Upper lobe of left lung (tissue), 6 donors: ENCODE measurements around the gene SLC12A8. TPM values are rescaled to one million over a fixed set of nuclear protein-coding genes. Genes with fewer than 3 reads are reported as not detected.
A peak's percentile ranks its signal among the peaks of the same experiment; 100 is the strongest.

Experiments used
- ATAC-seq, 2 donors: fragments of 200-7000 bp; cut with Tn5 transposase; one replicate each; pipeline ENCODE4 v1.9.1; 2022; ENCODE audit warnings: mild to moderate bottlenecking in 2 of 2, moderate library complexity in 2 of 2; ENCODE audit not compliant: low FRiP score in 2 of 2
- DNase-seq, 2 donors: peaks; one replicate each; pipeline ENCODE4 v3.0.0-alpha.2; 2019 to 2020
- H3K27ac ChIP-seq, 4 donors: fragments of 200-600 bp; sonication (generic); one replicate each; pipeline ENCODE4 v1.5.1; 2016 to 2019
- H3K27me3 ChIP-seq, 4 donors: fragments of 200-600 bp; sonication (generic); one replicate each; pipeline ENCODE4 v1.5.1; 2017 to 2019
- H3K36me3 ChIP-seq, 4 donors: fragments of 200-600 bp; sonication (generic); one replicate each; pipeline ENCODE4 v1.5.1; 2016 to 2019
- H3K4me1 ChIP-seq, 4 donors: fragments of 200-600 bp; sonication (generic); one replicate each; pipeline ENCODE4 v1.5.1; 2018 to 2019
- H3K4me3 ChIP-seq, 4 donors: fragments of 200-600 bp; sonication (generic); one replicate each; pipeline ENCODE4 v1.5.1; 2017 to 2019; ENCODE audit warnings: mild to moderate bottlenecking in 2 of 4, moderate library complexity in 1 of 4
- H3K9me3 ChIP-seq, 4 donors: fragments of 200-600 bp; sonication (generic); one replicate each; pipeline ENCODE4 v1.5.1; 2018 to 2019
- EP300 ChIP-seq, 4 donors: sonication (generic); formaldehyde crosslinking; IDR thresholded peaks; one replicate each; pipeline ENCODE4 v1.5.1; 2017; ENCODE audit warnings: antibody characterized with exemption in 4 of 4, control low read depth in 2 of 4
- POLR2A ChIP-seq, 4 donors: fragments of 450-650 bp; IDR thresholded peaks; one replicate each; pipeline ENCODE4 v1.5.1; 2016 to 2017; ENCODE audit warnings: antibody characterized with exemption in 4 of 4, mild to moderate bottlenecking in 2 of 4
- POLR2AphosphoS5 ChIP-seq, 2 donors: sonication (generic); formaldehyde crosslinking; IDR thresholded peaks; one replicate each; pipeline ENCODE4 v1.5.1; 2017; ENCODE audit warnings: antibody characterized with exemption in 2 of 2
- WGBS, 2 donors: methylation state at CpG; one replicate each; pipeline ENCODE4 v1.1.5; 2017 to 2018; 5-methylcytosine and 5-hydroxymethylcytosine counted together
- total RNA-seq, 6 donors: library from RNA; depleted of rRNA in 4 of 6; stranded (reverse); fragments of >200 nt in 4 of 6; gene quantifications; one replicate each; pipeline versions ENCODE4 v1.1.0 to v1.2.1, GENCODE V29; 2016 to 2021
- TF ChIP-seq, protein P1 (sequence below), 6 experiments: fragments of 450-650 bp in 4 of 6; fragments of 200-600 bp in 2 of 6; sonication (generic) in 2 of 6; IDR thresholded peaks; one replicate each; pipeline ENCODE4 v1.5.1; 2016 to 2019; ENCODE audit warnings: antibody characterized with exemption in 6 of 6
- donor health status: DM: no; HTN: no; CAD: no; lungs with moderate emphysema.
- donor health status: DM: no; HTN: yes; CAD: no; lungs with severe emphysema.

The SLC12A8 gene, protein sequence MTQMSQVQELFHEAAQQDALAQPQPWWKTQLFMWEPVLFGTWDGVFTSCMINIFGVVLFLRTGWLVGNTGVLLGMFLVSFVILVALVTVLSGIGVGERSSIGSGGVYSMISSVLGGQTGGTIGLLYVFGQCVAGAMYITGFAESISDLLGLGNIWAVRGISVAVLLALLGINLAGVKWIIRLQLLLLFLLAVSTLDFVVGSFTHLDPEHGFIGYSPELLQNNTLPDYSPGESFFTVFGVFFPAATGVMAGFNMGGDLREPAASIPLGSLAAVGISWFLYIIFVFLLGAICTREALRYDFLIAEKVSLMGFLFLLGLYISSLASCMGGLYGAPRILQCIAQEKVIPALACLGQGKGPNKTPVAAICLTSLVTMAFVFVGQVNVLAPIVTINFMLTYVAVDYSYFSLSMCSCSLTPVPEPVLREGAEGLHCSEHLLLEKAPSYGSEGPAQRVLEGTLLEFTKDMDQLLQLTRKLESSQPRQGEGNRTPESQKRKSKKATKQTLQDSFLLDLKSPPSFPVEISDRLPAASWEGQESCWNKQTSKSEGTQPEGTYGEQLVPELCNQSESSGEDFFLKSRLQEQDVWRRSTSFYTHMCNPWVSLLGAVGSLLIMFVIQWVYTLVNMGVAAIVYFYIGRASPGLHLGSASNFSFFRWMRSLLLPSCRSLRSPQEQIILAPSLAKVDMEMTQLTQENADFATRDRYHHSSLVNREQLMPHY
- total RNA-seq = 10 to 100 TPM in 5 of 6 donors, 1 to 10 TPM in 1; 6.7 to 34.6 (median 15.0) TPM

DNA sequence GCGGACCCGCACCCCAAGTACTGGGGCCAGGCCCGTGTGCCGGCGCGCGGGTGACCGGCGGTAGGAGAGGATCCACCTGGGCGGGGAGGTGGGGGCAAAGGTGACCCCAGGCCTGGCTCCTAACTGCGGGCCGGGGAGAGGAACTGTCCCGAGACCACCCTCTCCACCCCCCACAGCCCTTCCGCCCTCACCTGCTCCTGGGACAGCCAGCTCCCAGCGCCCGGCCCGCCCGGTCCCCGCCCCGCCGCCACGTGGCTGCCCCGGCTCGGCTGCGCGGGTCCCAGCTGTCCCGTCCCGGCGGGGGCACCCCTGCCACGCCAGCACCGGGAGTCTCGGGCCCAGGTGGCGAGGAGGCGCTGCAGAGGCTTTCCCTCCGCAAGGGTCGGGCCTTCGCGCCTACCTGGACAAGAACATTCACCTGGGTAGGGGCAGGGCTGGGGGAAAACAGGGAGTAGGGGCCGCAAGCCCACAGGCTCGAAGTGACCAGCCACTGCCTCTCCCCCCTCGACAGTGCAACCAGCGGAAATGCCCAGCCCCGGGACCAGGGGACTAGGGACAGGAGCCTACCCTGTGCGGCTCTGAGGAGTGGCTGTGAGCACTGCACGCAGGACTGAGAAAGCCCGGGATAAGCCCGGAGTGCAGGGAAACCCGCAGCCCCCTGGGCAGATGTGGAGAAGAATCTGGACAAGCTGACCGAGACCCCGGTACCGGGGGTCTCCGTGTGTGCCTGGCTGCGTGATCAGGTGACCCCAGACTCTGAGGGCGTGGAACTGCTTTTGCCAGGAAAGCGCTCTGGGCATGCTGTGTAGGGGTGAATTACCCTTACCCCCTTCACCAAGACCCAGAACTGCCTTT is at the start of gene SLC12A8:
Gene SLC12A8, minus strand, starts transcription at position 240 of the 855 bp plus-strand sequence. CDS start 1,399 bp downstream, outside the sequence.
- Histone ChIP-seq H3K27ac (peak within 1 kb of the TSS in 2 of 4 donors; percentile 39 to 48), H3K4me3 (peak within 1 kb of the TSS; percentile 31 to 68 (median 63)), H3K4me1 (peaks cover 9 to 21% (median 15%) of the 10 kb centered on the region in 4 donors), H3K27me3 (peaks cover 0 to 17% (median 8%) of the 10 kb centered on the region in 4 donors), H3K36me3 (no peaks in the 10 kb centered on the region), H3K9me3 (no peaks in the 10 kb centered on the region)
- TF ChIP-seq, protein P1, sequence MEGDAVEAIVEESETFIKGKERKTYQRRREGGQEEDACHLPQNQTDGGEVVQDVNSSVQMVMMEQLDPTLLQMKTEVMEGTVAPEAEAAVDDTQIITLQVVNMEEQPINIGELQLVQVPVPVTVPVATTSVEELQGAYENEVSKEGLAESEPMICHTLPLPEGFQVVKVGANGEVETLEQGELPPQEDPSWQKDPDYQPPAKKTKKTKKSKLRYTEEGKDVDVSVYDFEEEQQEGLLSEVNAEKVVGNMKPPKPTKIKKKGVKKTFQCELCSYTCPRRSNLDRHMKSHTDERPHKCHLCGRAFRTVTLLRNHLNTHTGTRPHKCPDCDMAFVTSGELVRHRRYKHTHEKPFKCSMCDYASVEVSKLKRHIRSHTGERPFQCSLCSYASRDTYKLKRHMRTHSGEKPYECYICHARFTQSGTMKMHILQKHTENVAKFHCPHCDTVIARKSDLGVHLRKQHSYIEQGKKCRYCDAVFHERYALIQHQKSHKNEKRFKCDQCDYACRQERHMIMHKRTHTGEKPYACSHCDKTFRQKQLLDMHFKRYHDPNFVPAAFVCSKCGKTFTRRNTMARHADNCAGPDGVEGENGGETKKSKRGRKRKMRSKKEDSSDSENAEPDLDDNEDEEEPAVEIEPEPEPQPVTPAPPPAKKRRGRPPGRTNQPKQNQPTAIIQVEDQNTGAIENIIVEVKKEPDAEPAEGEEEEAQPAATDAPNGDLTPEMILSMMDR (IDR thresholded peaks at IDR 0.05) = no peak
- TF ChIP-seq POLR2A (IDR thresholded peaks at IDR 0.05) = no peak
- TF ChIP-seq EP300 (IDR thresholded peaks at IDR 0.05) = no peak
- TF ChIP-seq POLR2AphosphoS5 (IDR thresholded peaks at IDR 0.05) = no peak
- DNase-seq (peak; percentile 34 to 87), ATAC-seq (peak; percentile 54 to 59)
- WGBS, 2 donors = 20 to 35% methylated on average over 7 to 24 of the region's 55 CpGs

DNA sequence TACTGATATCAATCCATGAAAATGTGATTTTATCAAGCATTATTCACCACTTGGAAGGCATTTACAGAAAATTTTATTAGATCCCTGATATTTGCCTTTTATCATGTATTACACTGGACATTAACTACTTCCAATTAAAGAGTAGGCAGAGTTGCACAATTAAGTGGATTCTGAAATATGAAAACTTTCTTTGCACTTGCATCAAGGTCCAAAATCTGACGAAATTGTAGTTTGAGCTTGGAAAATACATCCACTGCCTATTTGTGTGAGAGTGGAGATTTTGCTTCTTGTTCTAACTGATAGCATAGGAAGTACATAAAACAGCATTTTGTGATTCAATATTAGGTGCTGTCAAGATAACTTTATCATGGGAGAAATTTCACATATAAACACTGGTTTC is 49.6 kb upstream of the SLC12A8 start:
- DNase-seq (no peak), ATAC-seq (no peak)
- Histone ChIP-seq H3K27ac (no peak overlapping the region), H3K4me1 (no peaks in the 10 kb centered on the region), H3K27me3 (no peaks in the 10 kb centered on the region), H3K36me3 (peaks cover 0 to 3% (median 0%) of the 10 kb centered on the region in 4 donors), H3K4me3 (no peak overlapping the region), H3K9me3 (no peaks in the 10 kb centered on the region)
- no peak for TF ChIP-seq POLR2A (IDR thresholded peaks at IDR 0.05)
- no peak for TF ChIP-seq EP300 (IDR thresholded peaks at IDR 0.05)
- TF ChIP-seq, protein P1 (IDR thresholded peaks at IDR 0.05) = no peak
- no peak for TF ChIP-seq POLR2AphosphoS5 (IDR thresholded peaks at IDR 0.05)
- 58 to 71% methylated on average over 1 of the region's 1 CpG for WGBS, 2 donors

DNA sequence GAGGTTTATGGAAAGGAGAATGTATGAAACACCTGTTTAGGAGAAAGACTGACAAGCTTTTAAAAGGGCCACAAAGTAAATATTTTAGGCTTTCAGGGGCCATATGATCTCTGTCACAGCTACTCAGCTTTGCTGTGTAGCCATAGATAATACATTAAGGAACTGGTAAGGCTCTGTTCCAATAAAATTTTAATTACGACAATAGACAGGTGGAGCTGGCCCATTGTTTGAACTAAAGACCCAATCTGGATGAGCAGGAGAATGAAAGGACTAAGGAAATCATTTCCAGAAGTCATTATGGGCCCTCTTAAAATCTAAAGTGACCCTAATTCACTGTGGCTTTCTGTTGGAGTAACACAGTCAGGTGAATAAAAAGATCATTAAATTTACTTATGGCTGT is 48.5 kb upstream of the SLC12A8 start:
- TF ChIP-seq POLR2AphosphoS5 (IDR thresholded peaks at IDR 0.05) (no peak), EP300 (IDR thresholded peaks at IDR 0.05) (no peak), POLR2A (IDR thresholded peaks at IDR 0.05) (no peak)
- TF ChIP-seq, protein P1 (IDR thresholded peaks at IDR 0.05) = no peak
- Histone ChIP-seq H3K27me3 (no peaks in the 10 kb centered on the region), H3K9me3 (no peaks in the 10 kb centered on the region), H3K36me3 (peaks cover 0 to 3% (median 0%) of the 10 kb centered on the region in 4 donors), H3K4me3 (no peak overlapping the region), H3K27ac (no peak overlapping the region), H3K4me1 (no peaks in the 10 kb centered on the region)
- ATAC-seq (no peak), DNase-seq (no peak)
- 95 to 100% methylated on average over 1 of the region's 1 CpG for WGBS, 2 donors

DNA sequence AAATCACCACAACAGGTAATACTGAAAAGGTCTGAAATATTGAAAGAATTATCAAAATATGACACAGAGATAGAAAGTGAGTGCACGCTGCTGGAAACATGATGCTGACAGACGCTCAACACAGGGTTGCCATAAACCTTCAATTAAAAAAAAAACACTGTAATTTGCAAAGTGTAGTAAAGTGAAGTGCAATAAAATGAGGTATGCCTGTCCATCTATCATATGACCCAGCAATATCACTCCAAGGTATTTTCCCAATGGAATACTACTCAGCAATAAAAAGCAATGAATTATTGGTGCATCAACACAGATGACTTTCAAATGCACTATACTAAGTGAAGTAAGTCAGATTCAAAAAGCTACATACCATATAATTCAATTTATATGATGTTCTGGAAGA is 47.6 kb upstream of the SLC12A8 start:
- TF ChIP-seq POLR2AphosphoS5 (IDR thresholded peaks at IDR 0.05) (no peak), POLR2A (IDR thresholded peaks at IDR 0.05) (no peak), EP300 (IDR thresholded peaks at IDR 0.05) (no peak)
- TF ChIP-seq, protein P1 (IDR thresholded peaks at IDR 0.05) = no peak
- H3K4me3 ChIP-seq = no peak overlapping the region
- DNase-seq (no peak), ATAC-seq (no peak)
- H3K27me3 ChIP-seq = no peaks in the 10 kb centered on the region
- H3K27ac ChIP-seq = no peak overlapping the region
- no peaks in the 10 kb centered on the region for H3K4me1 ChIP-seq
- H3K9me3 ChIP-seq = no peaks in the 10 kb centered on the region
- peaks cover 0 to 3% (median 0%) of the 10 kb centered on the region in 4 donors for H3K36me3 ChIP-seq
- WGBS, 2 donors = 100% methylated on average over 2 of the region's 2 CpGs
